KMS-11 (cell line): ENCODE results near the gene SLC26A2.
A peak's percentile ranks its signal among the peaks of the same experiment; 100 is the strongest.

ENCODE experiments used
- H2AFZ ChIP-seq: fragments of 200-600 bp; sonication (generic); 2 replicates; pipeline ENCODE4 v1.6.1; 2016; ENCODE audit warnings: antibody characterized with exemption, mixed run types, low read depth
- H3K27ac ChIP-seq: fragments of 200-600 bp; sonication (generic); 2 replicates; pipeline ENCODE4 v1.6.1; 2016; ENCODE audit warnings: mild to moderate bottlenecking, mixed run types
- H3K27me3 ChIP-seq: fragments of 200-600 bp; sonication (generic); 2 replicates; pipeline ENCODE4 v1.6.1; 2017; ENCODE audit warnings: mild to moderate bottlenecking, low read depth, mixed run types, moderate library complexity; ENCODE audit not compliant: insufficient read depth
- H3K36me3 ChIP-seq: fragments of 200-600 bp; sonication (generic); 2 replicates; pipeline ENCODE4 v1.6.1; 2017; ENCODE audit warnings: mild to moderate bottlenecking, mixed run types; ENCODE audit not compliant: insufficient read depth
- H3K4me1 ChIP-seq: fragments of 200-600 bp; sonication (generic); 2 replicates; pipeline ENCODE4 v1.6.1; 2016; ENCODE audit warnings: mild to moderate bottlenecking, low read depth, mixed run types; ENCODE audit not compliant: poor library complexity, severe bottlenecking
- H3K4me2 ChIP-seq: fragments of 200-600 bp; sonication (generic); 2 replicates; pipeline ENCODE4 v1.7.0; 2016; ENCODE audit warnings: mild to moderate bottlenecking, mixed run types
- H3K4me3 ChIP-seq: fragments of 200-600 bp; sonication (generic); IDR thresholded peaks from 2 replicates; pipeline ENCODE4 v1.6.1; 2017; ENCODE audit warnings: low read depth, low read length, mixed read lengths; ENCODE audit not compliant: insufficient read depth
- H3K79me2 ChIP-seq: fragments of 200-600 bp; sonication (generic); 2 replicates; pipeline ENCODE4 v1.6.1; 2016; ENCODE audit warnings: low read depth, mixed run types; ENCODE audit not compliant: insufficient read depth
- H3K9ac ChIP-seq: fragments of 200-600 bp; sonication (generic); 2 replicates; pipeline ENCODE4 v1.6.1; 2016; ENCODE audit warnings: mild to moderate bottlenecking, mixed run types
- H4K20me1 ChIP-seq: fragments of 200-600 bp; sonication (generic); 2 replicates; pipeline ENCODE4 v1.6.1; 2016; ENCODE audit warnings: mild to moderate bottlenecking, mixed run types; ENCODE audit not compliant: insufficient read depth
- CTCF ChIP-seq: fragments of 200-600 bp; sonication (generic); conservative IDR thresholded peaks from 2 replicates; pipeline ENCODE4 v1.6.1; 2017; ENCODE audit warnings: low read depth, mild to moderate bottlenecking, antibody characterized with exemption, low read length, moderate library complexity, mixed read lengths

SLC26A2 gene

DNA sequence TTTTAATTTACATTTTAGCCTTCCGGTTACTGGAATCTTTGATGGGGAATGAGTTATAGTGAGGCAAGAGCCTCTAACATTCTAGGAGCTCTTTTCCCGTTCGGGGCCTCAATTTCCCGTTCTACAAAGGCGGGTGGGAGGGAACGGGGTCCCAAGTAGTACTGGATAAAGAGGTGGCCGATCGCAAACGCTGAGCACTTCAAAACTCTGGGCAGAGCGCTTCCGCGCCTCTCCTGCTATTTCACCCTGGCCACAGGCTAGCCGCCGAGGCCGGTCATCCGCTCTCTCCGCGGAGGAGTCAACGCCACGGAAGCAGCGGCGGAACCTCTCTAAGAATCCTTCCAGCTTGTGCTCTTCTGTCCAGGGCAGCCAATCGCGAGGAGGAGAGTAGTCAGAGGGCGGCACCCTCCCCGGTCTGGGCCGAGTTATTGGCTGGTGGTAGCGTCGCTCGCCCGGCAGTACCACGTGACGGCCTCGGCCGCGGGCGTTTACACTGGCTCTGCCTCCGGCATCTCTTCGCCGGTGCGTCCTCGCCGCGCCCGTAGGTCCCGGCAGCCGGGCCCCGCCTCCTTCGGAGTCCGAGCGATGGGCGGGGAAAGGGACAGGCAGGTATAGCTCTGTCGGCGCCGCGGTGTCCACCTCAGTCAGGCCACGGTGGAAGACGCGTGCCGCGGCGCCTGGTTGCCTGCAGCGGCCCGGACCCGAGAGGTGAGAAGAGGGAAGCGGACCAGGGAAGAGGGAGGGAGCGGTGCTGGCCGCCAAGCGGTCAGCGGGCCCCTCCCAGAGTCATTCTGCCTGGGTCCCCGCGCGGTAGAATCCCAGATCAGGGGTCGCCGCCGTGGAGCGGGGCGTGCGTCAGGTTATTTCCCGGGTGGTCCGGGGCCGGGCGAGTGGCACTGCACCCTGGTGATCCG is at the start of gene SLC26A2:
Gene SLC26A2, plus strand, starts transcription at position 487 of the 914 bp plus-strand sequence. CDS start 16,895 bp downstream, outside the sequence.
- Histone ChIP-seq H3K36me3 (no peaks in the 10 kb centered on the region), H3K4me1 (peaks cover 21% of the 10 kb centered on the region), H3K9ac (peak within 1 kb of the TSS; percentile 80), H3K4me3 (peak within 1 kb of the TSS; percentile 22), H3K79me2 (no peaks in the 10 kb centered on the region), H4K20me1 (no peaks in the 10 kb centered on the region), H2AFZ (peak within 1 kb of the TSS; percentile 90), H3K4me2 (peak within 1 kb of the TSS; percentile 86), H3K27ac (peak within 1 kb of the TSS; percentile 75), H3K27me3 (no peaks in the 10 kb centered on the region)
- TF ChIP-seq CTCF: no peak

- no peak for TF ChIP-seq CTCF
These were observed 49.5 kb upstream of the SLC26A2 start for GRCh38 chr5:149911031-149911430.

DNA sequence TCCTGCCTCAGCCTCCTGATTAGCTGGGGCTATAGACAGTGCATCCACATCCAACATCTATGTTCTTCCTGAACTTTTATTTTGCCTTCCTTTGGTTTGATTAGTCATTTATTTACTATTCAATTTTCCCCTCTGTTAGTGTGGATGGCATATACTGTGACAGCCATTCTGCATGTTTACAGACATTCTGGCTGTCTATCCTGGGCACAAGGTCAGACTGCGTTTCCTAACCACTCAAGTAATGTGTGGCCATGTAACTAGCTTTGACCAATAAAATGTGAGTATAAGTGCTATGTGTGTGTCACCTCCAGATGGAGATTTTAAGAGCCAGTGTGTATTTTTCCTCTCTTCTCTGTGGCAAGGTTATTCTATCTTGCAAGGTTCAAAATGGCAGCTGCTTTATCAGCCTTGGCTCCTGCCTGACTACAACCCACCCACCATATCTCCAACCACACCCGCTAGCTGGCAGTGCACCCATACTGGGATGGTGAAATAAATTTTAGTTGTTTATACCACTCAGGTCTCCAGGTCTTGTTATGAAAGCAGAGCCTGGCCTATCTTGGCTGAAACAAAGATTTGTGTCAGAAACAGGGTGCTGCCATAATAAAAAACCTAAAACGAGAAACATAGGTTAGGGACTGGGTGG is 48.2 kb upstream of the SLC26A2 start:
- Histone ChIP-seq H4K20me1 (no peaks in the 10 kb centered on the region), H3K36me3 (no peaks in the 10 kb centered on the region), H3K27ac (no peak overlapping the region), H3K4me2 (no peak overlapping the region), H3K27me3 (no peaks in the 10 kb centered on the region), H3K4me3 (no peak overlapping the region), H3K4me1 (no peaks in the 10 kb centered on the region), H3K9ac (no peak overlapping the region), H3K79me2 (no peaks in the 10 kb centered on the region), H2AFZ (no peak overlapping the region)
- no peak for TF ChIP-seq CTCF

More at GRCh38 chr5:149911031-149911430, 49.5 kb upstream of the SLC26A2 start:
- Histone ChIP-seq H3K27me3 (no peaks in the 10 kb centered on the region), H3K4me1 (no peaks in the 10 kb centered on the region), H3K27ac (no peak overlapping the region), H4K20me1 (no peaks in the 10 kb centered on the region), H3K9ac (no peak overlapping the region), H3K79me2 (no peaks in the 10 kb centered on the region), H3K4me3 (no peak overlapping the region), H2AFZ (no peak overlapping the region), H3K36me3 (no peaks in the 10 kb centered on the region), H3K4me2 (no peak overlapping the region)

GRCh38 chr5:149913436-149914419 is 46.8 kb upstream of the SLC26A2 start:
- Histone ChIP-seq H3K27me3 (no peaks in the 10 kb centered on the region), H3K4me1 (no peaks in the 10 kb centered on the region), H3K9ac (no peak overlapping the region), H2AFZ (no peak overlapping the region), H4K20me1 (no peaks in the 10 kb centered on the region), H3K36me3 (no peaks in the 10 kb centered on the region), H3K4me3 (no peak overlapping the region), H3K4me2 (no peak overlapping the region), H3K79me2 (no peaks in the 10 kb centered on the region), H3K27ac (no peak overlapping the region)
- TF ChIP-seq CTCF: no peak
